GM12878 (cell line): Measurements from ENCODE around the gene SGSM2. TPM values are rescaled to one million over a fixed set of nuclear protein-coding genes. Genes with fewer than 3 reads are reported as not detected.

Experiments
- ASH2L ChIP-seq: fragments of 300-600, 200-600 bp; sonication (generic); IDR thresholded peaks from 2 replicates; pipeline ENCODE4 v1.6.1; 2017; ENCODE audit warnings: low read depth, mild to moderate bottlenecking, borderline replicate concordance
- BACH1 ChIP-seq: fragments of 450-650 bp; IDR thresholded peaks from 2 replicates; pipeline ENCODE4 v1.6.1; 2017; ENCODE audit warnings: mild to moderate bottlenecking, borderline replicate concordance
- BCL11A ChIP-seq: IDR thresholded peaks from 2 replicates; pipeline ENCODE4 v1.6.1; 2011; ENCODE audit warnings: low read depth, low read length
- CBFB ChIP-seq: IDR thresholded peaks from 2 replicates; pipeline ENCODE4 v1.6.1; 2016; ENCODE audit warnings: antibody characterized with exemption, low read depth
- CEBPB ChIP-seq, 2 experiments: fragments of 150-350 bp in 1 of 2; IDR thresholded peaks; 2 replicates each; pipeline ENCODE4 v1.6.1; 2012 to 2014; ENCODE audit warnings: low read depth in 2 of 2, low read length in 2 of 2, borderline replicate concordance in 1 of 2, inconsistent platforms in 1 of 2
- EED ChIP-seq: sonication (generic); IDR thresholded peaks from 2 replicates; pipeline ENCODE4 v1.6.1; 2016; ENCODE audit warnings: antibody characterized with exemption, low read depth
- FOXM1 ChIP-seq: IDR thresholded peaks from 2 replicates; pipeline ENCODE4 v1.6.1; 2012; ENCODE audit warnings: low read depth, mild to moderate bottlenecking, inconsistent platforms, low read length, moderate library complexity
- GATAD2B ChIP-seq: fragments of 450-650 bp; conservative IDR thresholded peaks from 2 replicates; pipeline ENCODE4 v1.6.1; 2017; ENCODE audit warnings: low read depth, mild to moderate bottlenecking, moderate library complexity
- IRF5 ChIP-seq: fragments of 450-650 bp; IDR thresholded peaks from 2 replicates; pipeline ENCODE4 v1.6.1; 2017; ENCODE audit warnings: borderline replicate concordance
- MTA3 ChIP-seq: IDR thresholded peaks from 2 replicates; pipeline ENCODE4 v1.6.1; 2012; ENCODE audit warnings: low read length, inconsistent platforms, borderline replicate concordance
- NFYA ChIP-seq: IDR thresholded peaks from 2 replicates; pipeline ENCODE4 v1.6.1; 2011; ENCODE audit warnings: low read depth, mild to moderate bottlenecking, low read length, improper control_type of control experiment, borderline replicate concordance
- NRF1 ChIP-seq: conservative IDR thresholded peaks from 2 replicates; pipeline ENCODE4 v1.6.1; 2011; ENCODE audit warnings: mild to moderate bottlenecking, low read depth, low read length, improper control_type of control experiment
- POLR2AphosphoS2 ChIP-seq: IDR thresholded peaks from 2 replicates; pipeline ENCODE4 v1.6.1; 2011; ENCODE audit warnings: low read depth, mild to moderate bottlenecking, low read length, improper control_type of control experiment, moderate library complexity
- POU2F2 ChIP-seq: IDR thresholded peaks from 3 replicates; pipeline ENCODE4 v1.6.1; 2011; ENCODE audit warnings: low read depth, mild to moderate bottlenecking, low read length, borderline replicate concordance
- RELA ChIP-seq: fragments of 450-650 bp; IDR thresholded peaks from 2 replicates; pipeline ENCODE4 v1.8.0; 2014; ENCODE audit warnings: borderline replicate concordance; ENCODE audit not compliant: partially characterized antibody
- SKIL ChIP-seq: fragments of 450-650 bp; IDR thresholded peaks from 2 replicates; pipeline ENCODE4 v1.6.1; 2017; ENCODE audit warnings: mild to moderate bottlenecking, low read depth, inconsistent platforms; ENCODE audit not compliant: poor library complexity, severe bottlenecking
- SMAD5 ChIP-seq: IDR thresholded peaks from 2 replicates; pipeline ENCODE4 v1.6.1; 2016; ENCODE audit warnings: antibody characterized with exemption, low read depth
- SREBF2 ChIP-seq: IDR thresholded peaks from 2 replicates; pipeline ENCODE4 v1.6.1; 2012; ENCODE audit warnings: mild to moderate bottlenecking, low read length
- STAT1 ChIP-seq: fragments of 450-650 bp; conservative IDR thresholded peaks from 2 replicates; pipeline ENCODE4 v1.6.1; 2014; ENCODE audit warnings: antibody characterized with exemption, mild to moderate bottlenecking
- TBL1XR1 ChIP-seq: IDR thresholded peaks from 2 replicates; pipeline ENCODE4 v1.6.1; 2012; ENCODE audit warnings: low read depth, low read length, improper control_type of control experiment
- TCF3 ChIP-seq: IDR thresholded peaks from 2 replicates; pipeline ENCODE4 v1.6.1; 2012; ENCODE audit warnings: low read depth, mild to moderate bottlenecking, low read length, borderline replicate concordance; ENCODE audit not compliant: insufficient read depth
- YBX1 ChIP-seq: fragments of 450-650 bp; IDR thresholded peaks from 2 replicates; pipeline ENCODE4 v1.6.1; 2016; ENCODE audit warnings: antibody characterized with exemption
- ZNF207 ChIP-seq: fragments of 450-650 bp; IDR thresholded peaks from 2 replicates; pipeline ENCODE4 v1.6.1; 2014; ENCODE audit warnings: antibody characterized with exemption, mild to moderate bottlenecking, borderline replicate concordance
- ZNF24 ChIP-seq: fragments of 450-650 bp; IDR thresholded peaks from 2 replicates; pipeline ENCODE4 v1.6.1; 2017; ENCODE audit warnings: antibody characterized with exemption, mild to moderate bottlenecking
- polyA plus RNA-seq, 11 experiments: library from polyadenylated mRNA; depleted of rRNA in 4 of 11; unstranded in 6 of 11; stranded (reverse) in 5 of 11; fragments of >200 nt; fragmentation: Nextera tagmentation in 4 of 11; fragmentation: Illumina TruSeq in 1 of 11; extraction: Ambion mirVana in 4 of 11; extraction: Trizol in 1 of 11; gene quantifications; 1 replicate in 1 of 11; 2 replicates in 10 of 11; pipeline versions ENCODE4 v1.2.1 to v1.2.3, GENCODE V29; 2011 to 2016; ENCODE audit warnings: inconsistent platforms in 2 of 11, missing spikeins in 2 of 11, low read depth in 1 of 11
- total RNA-seq, 4 experiments: library from RNA; depleted of rRNA in 3 of 4; stranded (reverse); fragments of >200 nt in 3 of 4; fragmentation: Illumina TruSeq in 1 of 4; extraction: Trizol in 1 of 4; gene quantifications; 2 replicates each; pipeline versions ENCODE4 v1.2.1 to v1.2.3, GENCODE V29; 2013 to 2021
- TF ChIP-seq, protein P1 (sequence below): fragments of 450-650 bp; formaldehyde crosslinking; IDR thresholded peaks from 2 replicates; pipeline ENCODE4 v1.4.0; 2022; ENCODE audit warnings: mild to moderate bottlenecking, moderate library complexity

Gene SGSM2
- total and polyA plus RNA-seq, 10 of the 15 experiments (the other 5 are each of a cell fraction or from before 2014, with no cell fraction given), result 0.50 to 50.9 (median 18.5) TPM

DNA sequence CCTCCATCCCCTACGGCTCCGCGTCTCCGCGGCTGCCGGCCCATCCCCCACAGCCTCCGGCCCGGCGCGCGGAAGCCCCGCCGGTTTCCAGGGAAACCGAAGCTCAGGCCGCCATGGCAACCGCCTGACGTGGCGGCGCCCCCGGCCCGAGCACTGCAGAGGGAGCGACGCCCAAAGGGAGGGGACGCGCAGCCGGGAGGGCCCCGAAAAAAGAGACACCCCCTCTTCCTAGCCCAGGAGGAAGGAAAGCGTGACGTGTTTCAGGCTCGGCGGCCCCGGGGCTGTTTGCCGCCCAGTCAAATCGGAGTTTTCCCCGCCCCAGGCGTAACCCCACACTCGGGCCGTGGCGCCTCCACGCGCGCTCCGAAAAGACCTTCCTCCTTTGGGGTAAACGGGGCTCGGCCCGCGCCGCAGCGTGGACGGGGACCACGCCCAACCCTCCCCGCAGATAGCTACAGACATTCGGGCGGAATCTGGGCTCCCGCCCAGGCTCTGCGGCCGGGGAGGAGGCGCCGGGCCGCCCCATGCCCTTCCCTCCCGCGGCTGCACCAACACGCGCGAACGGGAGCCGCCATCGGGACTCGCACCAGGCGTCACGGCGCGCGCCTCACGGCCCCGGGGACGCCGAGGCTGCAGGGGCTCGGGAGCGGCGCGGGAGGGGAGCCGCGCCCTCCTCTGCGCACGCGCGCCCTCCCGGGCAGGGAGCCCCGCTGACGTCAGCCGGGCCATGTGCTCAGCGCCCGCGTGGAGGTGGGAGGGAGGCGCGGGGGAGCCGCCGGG, 56.1 kb downstream of the SGSM2 start (continued):
- no peak for TF ChIP-seq SKIL
- no peak for TF ChIP-seq TBL1XR1
- TF ChIP-seq TCF3, result no peak
- no peak for TF ChIP-seq FOXM1
- no peak for TF ChIP-seq POU2F2
- TF ChIP-seq POLR2AphosphoS2, result 0 out of 2 replicates have a peak, but pooled peaks have one; percentile 57
- peak; percentile 91 for TF ChIP-seq BACH1
- no peak for TF ChIP-seq MTA3
- TF ChIP-seq NFYA, result no peak
- TF ChIP-seq RELA, result peak; percentile 31
- TF ChIP-seq ZNF207, result peak; percentile 94
- TF ChIP-seq ZNF24, result no peak
- peak; percentile 91 for TF ChIP-seq GATAD2B
- TF ChIP-seq STAT1, result peak; percentile 53; the same call in 1 of the 2 replicates
- no peak for TF ChIP-seq CBFB
- TF ChIP-seq, protein P1, sequence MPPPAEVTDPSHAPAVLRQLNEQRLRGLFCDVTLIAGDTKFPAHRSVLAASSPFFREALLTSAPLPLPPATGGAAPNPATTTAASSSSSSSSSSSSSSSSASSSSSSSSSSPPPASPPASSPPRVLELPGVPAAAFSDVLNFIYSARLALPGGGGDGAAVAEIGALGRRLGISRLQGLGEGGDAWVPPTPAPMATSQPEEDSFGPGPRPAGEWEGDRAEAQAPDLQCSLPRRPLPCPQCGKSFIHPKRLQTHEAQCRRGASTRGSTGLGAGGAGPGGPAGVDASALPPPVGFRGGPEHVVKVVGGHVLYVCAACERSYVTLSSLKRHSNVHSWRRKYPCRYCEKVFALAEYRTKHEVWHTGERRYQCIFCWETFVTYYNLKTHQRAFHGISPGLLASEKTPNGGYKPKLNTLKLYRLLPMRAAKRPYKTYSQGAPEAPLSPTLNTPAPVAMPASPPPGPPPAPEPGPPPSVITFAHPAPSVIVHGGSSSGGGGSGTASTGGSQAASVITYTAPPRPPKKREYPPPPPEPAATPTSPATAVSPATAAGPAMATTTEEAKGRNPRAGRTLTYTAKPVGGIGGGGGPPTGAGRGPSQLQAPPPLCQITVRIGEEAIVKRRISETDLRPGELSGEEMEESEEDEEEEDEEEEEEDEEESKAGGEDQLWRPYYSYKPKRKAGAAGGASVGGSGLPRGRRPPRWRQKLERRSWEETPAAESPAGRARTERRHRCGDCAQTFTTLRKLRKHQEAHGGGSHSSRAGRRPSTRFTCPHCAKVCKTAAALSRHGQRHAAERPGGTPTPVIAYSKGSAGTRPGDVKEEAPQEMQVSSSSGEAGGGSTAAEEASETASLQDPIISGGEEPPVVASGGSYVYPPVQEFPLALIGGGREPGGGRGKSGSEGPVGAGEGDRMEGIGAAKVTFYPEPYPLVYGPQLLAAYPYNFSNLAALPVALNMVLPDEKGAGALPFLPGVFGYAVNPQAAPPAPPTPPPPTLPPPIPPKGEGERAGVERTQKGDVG (CRISPR knock-in tag), result no peak
- TF ChIP-seq CEBPB (IDR thresholded peaks at IDR 0.05; ENCODE audit: borderline replicate concordance in 1 of 2, low read depth in 2 of 2, low read length in 2 of 2), result no peak
- 0 out of 2 replicates have a peak, but pooled peaks have one; percentile 9 for TF ChIP-seq EED
- TF ChIP-seq NRF1, result peak; percentile 65
- TF ChIP-seq IRF5, result no peak
- no peak for TF ChIP-seq ASH2L
- TF ChIP-seq YBX1, result no peak
- TF ChIP-seq BCL11A, result no peak
- TF ChIP-seq SMAD5, result peak; percentile 24; the same call in 1 of the 2 replicates
- no peak for TF ChIP-seq SREBF2
